Osteoblast (primary cell): ENCODE results near the gene METTL24. TPM values are rescaled to one million over a fixed set of nuclear protein-coding genes. Genes with fewer than 3 reads are reported as not detected.
A peak's percentile ranks its signal among the peaks of the same experiment; 100 is the strongest.

Source experiments
- DNase-seq: peaks from one replicate; pipeline ENCODE4 v3.0.0; 2011; ENCODE audit warnings: low spot score, mixed read lengths; ENCODE audit not compliant: insufficient read length; ENCODE audit errors: missing footprints
- H2AFZ ChIP-seq: 2 replicates; pipeline ENCODE4 v1.6.0; 2011; ENCODE audit warnings: mild to moderate bottlenecking, low read length
- H3K27ac ChIP-seq: 2 replicates; pipeline ENCODE4 v1.5.1; 2011; ENCODE audit warnings: mild to moderate bottlenecking, low read depth, low read length, moderate library complexity
- H3K27me3 ChIP-seq: 2 replicates; pipeline ENCODE4 v1.6.0; 2012; ENCODE audit warnings: mild to moderate bottlenecking, control low read depth, inconsistent platforms, low read length, moderate library complexity; ENCODE audit not compliant: insufficient read depth
- H3K36me3 ChIP-seq: 2 replicates; pipeline ENCODE4 v1.5.1; 2011; ENCODE audit warnings: mild to moderate bottlenecking, low read length, control low read depth, moderate library complexity; ENCODE audit not compliant: insufficient read depth
- H3K4me1 ChIP-seq: 2 replicates; pipeline ENCODE4 v1.5.1; 2011; ENCODE audit warnings: mild to moderate bottlenecking, low read length, control low read depth, moderate library complexity; ENCODE audit not compliant: insufficient read depth
- H3K4me2 ChIP-seq: 2 replicates; pipeline ENCODE4 v1.6.0; 2011; ENCODE audit warnings: mild to moderate bottlenecking, low read length; ENCODE audit not compliant: insufficient read depth
- H3K4me3 ChIP-seq: fragments of 200-600 bp; sonication (generic); 3 replicates; pipeline ENCODE4 v1.5.1; 2012; ENCODE audit warnings: mild to moderate bottlenecking, low read length, inconsistent platforms; ENCODE audit not compliant: insufficient read depth
- H3K79me2 ChIP-seq: 2 replicates; pipeline ENCODE4 v1.6.0; 2012; ENCODE audit warnings: mild to moderate bottlenecking, low read length, control low read depth, inconsistent platforms; ENCODE audit not compliant: insufficient read depth
- H3K9me3 ChIP-seq: 2 replicates; pipeline ENCODE4 v1.5.1; 2011; ENCODE audit warnings: low read depth, low read length, control low read depth
- H4K20me1 ChIP-seq: 2 replicates; pipeline ENCODE4 v1.6.0; 2012; ENCODE audit warnings: mild to moderate bottlenecking, low read length, control low read depth; ENCODE audit not compliant: insufficient read depth
- total RNA-seq: library from RNA; depleted of rRNA; stranded (reverse); fragments of >200 nt; gene quantifications from 2 replicates; pipeline ENCODE4 v1.2.3, GENCODE V29; 2012
- TF ChIP-seq, protein P1 (sequence below): IDR thresholded peaks from 2 replicates; pipeline ENCODE4 v1.5.1; 2011; ENCODE audit warnings: mild to moderate bottlenecking, low read depth, low read length, moderate library complexity; ENCODE audit errors: extremely low read depth

Gene METTL24
- total RNA-seq, 1 donor = 0.36 TPM

DNA sequence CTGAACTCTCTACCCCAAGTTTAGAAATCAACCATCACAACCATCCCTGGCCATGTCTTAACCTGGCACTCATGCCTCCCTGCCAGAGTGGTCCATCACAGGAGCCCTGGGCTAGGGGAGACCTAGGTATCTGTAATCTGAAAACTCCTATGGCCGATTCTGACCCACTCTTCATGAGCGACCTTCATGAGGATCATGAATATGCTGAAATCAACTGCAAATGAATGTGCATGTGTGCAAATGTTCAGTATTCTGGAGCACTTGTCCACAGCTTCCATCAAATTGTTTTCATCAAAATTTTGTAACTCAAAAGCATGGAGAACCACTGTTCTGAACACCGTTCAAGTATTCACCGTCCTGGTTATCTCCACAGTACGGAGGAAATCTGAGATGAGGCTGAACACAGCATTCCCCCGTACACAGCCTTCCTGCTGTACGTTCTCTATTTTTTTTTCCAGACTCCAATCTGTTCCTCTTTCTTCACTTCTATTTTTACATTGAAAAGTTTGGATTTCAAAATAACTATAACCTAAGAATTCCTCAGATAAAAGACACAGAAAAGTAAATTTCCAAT is 17.7 kb downstream of the METTL24 start:
- Histone ChIP-seq H3K79me2 (no peaks in the 10 kb centered on the region), H3K27me3 (peaks cover 3% of the 10 kb centered on the region), H3K4me3 (no peak overlapping the region), H3K9me3 (no peaks in the 10 kb centered on the region), H3K4me1 (no peaks in the 10 kb centered on the region), H2AFZ (no peak overlapping the region), H3K4me2 (no peak overlapping the region), H3K27ac (no peak overlapping the region), H3K36me3 (no peaks in the 10 kb centered on the region), H4K20me1 (no peaks in the 10 kb centered on the region)
- TF ChIP-seq, protein P1, sequence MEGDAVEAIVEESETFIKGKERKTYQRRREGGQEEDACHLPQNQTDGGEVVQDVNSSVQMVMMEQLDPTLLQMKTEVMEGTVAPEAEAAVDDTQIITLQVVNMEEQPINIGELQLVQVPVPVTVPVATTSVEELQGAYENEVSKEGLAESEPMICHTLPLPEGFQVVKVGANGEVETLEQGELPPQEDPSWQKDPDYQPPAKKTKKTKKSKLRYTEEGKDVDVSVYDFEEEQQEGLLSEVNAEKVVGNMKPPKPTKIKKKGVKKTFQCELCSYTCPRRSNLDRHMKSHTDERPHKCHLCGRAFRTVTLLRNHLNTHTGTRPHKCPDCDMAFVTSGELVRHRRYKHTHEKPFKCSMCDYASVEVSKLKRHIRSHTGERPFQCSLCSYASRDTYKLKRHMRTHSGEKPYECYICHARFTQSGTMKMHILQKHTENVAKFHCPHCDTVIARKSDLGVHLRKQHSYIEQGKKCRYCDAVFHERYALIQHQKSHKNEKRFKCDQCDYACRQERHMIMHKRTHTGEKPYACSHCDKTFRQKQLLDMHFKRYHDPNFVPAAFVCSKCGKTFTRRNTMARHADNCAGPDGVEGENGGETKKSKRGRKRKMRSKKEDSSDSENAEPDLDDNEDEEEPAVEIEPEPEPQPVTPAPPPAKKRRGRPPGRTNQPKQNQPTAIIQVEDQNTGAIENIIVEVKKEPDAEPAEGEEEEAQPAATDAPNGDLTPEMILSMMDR = no peak
- no peak for DNase-seq

DNA sequence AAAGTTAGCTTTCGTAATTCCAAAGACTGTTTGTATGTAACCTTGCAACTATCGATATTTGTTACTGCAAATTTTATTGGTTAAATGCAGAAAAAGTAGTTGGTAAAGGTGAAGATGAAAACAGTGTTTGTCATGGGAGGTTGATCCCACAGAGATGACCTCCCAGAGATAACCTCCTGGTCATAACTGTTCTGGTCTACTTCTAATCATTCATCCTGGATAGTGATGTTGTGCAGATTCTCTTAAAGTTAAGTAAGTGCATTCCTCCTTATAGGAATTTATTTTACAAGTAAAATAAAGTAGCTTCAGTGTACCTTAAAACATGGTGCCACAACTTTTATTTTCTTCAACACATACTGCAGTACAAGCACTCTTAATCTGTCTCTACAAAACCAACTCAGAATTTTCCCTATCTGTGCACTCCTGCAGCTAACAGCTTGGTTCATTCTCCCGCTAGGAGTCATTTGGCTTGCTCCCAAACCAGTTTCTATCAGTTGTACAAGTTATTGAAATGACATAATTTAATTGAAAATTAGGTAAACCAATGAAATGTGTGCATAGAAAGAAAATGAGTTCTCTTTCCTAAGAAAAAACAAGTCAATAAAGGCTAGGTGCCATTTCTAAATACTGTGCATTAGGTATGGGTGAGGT is 19.2 kb downstream of the METTL24 start:
- no peaks in the 10 kb centered on the region for H3K4me1 ChIP-seq
- peaks cover 3% of the 10 kb centered on the region for H3K27me3 ChIP-seq
- H3K36me3 ChIP-seq = no peaks in the 10 kb centered on the region
- no peak overlapping the region for H3K27ac ChIP-seq
- no peak overlapping the region for H3K4me3 ChIP-seq
- no peaks in the 10 kb centered on the region for H3K9me3 ChIP-seq
- H4K20me1 ChIP-seq = no peaks in the 10 kb centered on the region
- peak; percentile 31 for DNase-seq
- TF ChIP-seq, protein P1 = no peak
- H3K4me2 ChIP-seq = no peak overlapping the region
- no peaks in the 10 kb centered on the region for H3K79me2 ChIP-seq
- H2AFZ ChIP-seq = no peak overlapping the region

DNA sequence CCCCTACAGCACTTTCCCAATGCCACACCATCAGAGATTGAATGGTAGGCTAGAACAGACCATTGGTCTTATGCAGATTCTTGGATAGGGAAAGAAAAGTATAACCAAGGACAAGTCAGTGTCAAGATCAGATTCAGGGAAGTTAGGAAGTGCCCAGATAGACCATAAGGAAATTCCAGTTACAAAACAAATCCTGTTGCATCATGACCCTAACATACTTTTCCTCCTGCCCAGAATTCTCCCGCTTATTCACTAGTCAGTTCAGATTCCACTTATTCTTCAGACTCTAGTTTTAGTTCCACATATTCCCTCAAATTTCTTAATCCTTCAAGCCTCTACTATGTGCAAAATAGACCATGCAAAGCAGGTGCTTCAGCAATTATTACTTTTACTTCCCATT is 20.7 kb downstream of the METTL24 start:
- Histone ChIP-seq H3K4me3 (no peak overlapping the region), H3K79me2 (no peaks in the 10 kb centered on the region), H3K4me2 (no peak overlapping the region), H3K27me3 (peaks cover 3% of the 10 kb centered on the region), H3K36me3 (no peaks in the 10 kb centered on the region), H4K20me1 (no peaks in the 10 kb centered on the region), H3K27ac (no peak overlapping the region), H3K4me1 (no peaks in the 10 kb centered on the region), H3K9me3 (no peaks in the 10 kb centered on the region), H2AFZ (no peak overlapping the region)
- DNase-seq = no peak
- TF ChIP-seq, protein P1 = no peak

DNA sequence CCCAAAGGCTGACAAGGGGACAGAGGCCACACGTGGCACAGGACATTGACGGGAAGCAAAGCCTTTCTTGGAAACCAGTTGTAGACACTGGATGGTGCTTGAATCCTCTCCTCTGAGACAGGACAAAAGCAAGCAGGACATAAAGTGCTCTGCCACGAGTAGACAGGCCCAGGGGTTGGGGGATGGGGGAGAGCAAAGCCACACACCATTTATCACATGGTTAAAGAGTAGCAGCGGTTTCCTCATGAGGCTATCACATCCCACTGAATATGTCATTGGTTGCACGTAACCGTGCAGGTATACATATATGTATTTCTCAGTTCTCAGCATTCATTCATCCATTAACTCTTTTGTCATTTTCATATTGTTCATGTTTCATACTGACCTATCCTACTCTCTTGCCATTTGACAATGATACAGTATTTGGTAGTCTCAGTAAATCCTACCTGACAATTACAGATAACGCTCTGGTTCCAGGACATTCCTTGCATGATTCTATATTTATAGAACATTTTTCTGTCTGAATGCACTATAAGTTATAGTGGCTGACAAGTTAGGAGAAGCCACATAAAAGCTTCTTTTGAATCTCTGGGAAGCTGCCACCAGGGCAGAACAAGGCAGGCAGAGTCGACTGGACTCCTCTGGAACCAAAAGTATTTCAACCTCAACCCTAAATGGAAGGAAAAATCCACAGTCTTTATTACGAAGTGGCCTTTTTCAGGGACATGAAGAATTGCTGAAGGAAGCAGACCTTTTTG is 23.5 kb downstream of the METTL24 start:
- H3K9me3 ChIP-seq = no peaks in the 10 kb centered on the region
- TF ChIP-seq, protein P1 = no peak
- peaks cover 4% of the 10 kb centered on the region for H3K4me1 ChIP-seq
- H3K4me2 ChIP-seq = no peak overlapping the region
- H3K27me3 ChIP-seq = no peaks in the 10 kb centered on the region
- H3K4me3 ChIP-seq = no peak overlapping the region
- no peak overlapping the region for H3K27ac ChIP-seq
- no peaks in the 10 kb centered on the region for H3K36me3 ChIP-seq
- H4K20me1 ChIP-seq = no peaks in the 10 kb centered on the region
- H3K79me2 ChIP-seq = no peaks in the 10 kb centered on the region
- DNase-seq = no peak
- no peak overlapping the region for H2AFZ ChIP-seq
